IPS DF 4.7 (cell line): ENCODE measurements around the gene NIPAL3.
"Not testable (repeated sequence)": the region's sequence is repeated elsewhere in the genome, so short reads cannot be mapped to it uniquely, and the experiment has no call there.

Experiments
- DNase-seq: peaks from one replicate; pipeline ENCODE4 v3.0.0-alpha.2; 2013; ENCODE audit warnings: low spot score; ENCODE audit errors: extremely low read depth

Gene NIPAL3

DNA sequence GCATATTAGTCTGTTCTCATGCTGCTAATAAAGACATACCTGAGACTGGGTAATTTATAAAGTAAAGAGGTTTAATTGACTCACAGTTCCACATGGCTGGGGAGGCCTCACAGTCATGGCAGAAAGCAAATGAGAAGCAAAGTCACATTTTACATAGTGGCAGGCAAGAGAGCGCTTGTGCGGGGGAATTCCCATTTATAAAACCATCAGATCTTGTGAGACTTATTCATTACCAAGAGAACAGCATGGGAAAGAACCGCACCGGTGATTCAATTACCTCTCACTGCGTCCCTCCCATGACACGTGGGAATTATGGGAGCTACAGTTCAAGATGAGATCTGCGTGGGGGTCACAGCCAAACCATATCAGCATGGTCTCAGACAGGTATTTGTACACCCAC is 72.6 kb downstream of the NIPAL3 start:
- DNase-seq: not testable (repeated sequence)

DNA sequence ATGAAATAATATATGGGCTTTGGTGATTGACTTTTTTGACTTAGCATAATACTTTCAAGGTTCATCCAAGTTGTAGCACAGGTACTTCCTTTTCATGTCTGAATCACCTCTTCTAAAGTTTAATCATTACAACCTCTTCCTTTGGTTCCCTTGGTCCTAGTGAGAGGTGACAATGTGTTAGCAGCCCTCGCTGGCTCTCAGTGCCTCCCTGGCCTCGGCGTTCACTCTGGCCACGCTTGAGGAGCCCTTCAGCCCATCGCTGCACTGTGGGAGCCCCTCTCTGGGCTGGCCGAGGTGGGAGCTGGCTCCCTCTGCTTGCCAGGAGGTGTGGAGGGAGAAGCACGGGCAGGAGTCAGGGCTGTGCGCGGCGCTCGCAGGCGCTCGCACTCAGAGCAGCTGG is 74.1 kb downstream of the NIPAL3 start:
- DNase-seq: no peak

DNA sequence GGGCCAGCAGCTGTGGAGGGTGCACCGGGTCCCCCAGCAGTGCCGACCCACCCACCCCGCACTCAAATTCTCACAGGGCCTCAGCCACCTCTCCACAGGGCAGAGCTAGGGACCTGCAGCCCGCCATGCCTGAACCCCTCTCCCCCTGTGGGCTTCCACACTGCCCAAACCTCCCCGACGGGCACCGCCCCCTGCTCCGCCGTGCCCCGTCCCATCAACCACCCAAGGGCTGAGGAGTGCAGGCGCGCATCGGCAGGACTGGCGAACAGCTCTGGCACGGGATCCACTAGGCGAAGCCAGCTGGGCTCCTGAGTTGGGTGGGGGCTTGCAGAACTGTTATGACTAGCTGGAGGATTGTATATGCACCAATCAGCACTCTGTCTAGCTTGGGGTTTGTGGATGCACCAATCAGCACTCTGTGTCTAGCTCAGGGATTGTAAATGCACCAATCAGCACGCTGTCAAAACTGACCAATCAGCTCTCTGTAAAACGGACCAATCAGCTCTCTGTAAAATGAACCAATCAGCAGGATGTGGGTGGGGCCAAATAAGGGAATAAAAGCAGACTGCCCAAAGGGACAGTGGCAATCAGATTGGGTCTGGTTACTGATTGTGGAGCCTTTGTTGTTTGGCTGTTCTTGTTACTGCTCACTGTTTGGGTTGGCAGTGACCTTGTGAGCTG is 74.6 kb downstream of the NIPAL3 start:
- DNase-seq: no peak

DNA sequence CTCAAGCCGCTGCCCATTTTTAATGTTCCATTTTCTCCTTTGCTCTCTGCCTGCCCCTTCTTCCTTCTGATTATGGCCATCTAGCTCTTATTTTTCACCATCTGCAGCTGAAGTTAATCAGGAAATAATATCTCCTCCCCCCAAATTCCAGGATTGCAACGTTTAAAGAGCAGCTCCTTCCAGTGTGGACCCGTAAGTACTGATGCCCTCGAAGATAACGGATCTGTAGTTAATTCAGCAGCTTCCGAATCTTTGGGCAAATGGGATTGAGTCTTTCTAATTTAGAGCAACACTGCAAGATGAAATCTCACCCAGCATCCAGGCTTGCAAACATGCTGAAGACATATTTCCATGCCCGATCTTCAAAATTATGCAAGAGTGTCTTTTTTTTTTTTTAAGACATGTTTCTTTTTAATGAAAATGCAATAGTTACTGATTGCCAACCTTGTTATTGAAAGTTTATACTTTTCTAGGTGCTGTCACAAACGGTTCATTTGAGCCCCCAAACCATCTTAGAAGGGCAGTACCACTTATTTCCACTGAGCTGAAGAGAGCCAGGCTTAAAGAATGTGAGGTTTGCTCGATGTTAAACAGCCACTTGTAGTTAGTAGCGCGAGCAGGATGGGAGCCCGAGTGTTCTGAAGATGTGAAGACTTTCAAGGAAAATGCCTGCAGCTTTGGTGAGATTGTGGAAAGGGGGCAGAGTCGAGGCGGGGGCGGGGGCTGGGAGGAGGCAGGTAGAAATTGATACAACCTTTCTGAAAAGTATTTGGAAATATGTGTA is 76.2 kb downstream of the NIPAL3 start:
- no peak for DNase-seq

DNA sequence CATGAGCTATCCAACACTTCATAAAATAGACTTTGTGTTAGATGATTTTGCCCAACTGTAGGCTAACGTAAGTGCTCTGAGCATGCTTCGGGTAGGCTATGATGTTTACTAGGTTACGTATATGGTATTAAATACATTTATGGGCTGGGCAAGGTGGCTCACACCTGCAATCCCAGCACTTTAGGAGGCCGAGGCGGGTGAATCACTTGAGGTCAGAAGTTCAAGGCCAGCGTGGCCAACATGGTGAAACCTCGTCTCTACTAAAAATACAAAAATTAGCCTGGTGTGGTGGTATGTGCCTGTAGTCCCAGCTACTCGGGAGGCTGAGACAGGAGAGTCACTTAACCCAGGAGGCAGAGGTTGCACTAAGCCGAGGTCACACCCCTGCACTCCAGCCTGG is 77.3 kb downstream of the NIPAL3 start:
- DNase-seq: not testable (repeated sequence)

DNA sequence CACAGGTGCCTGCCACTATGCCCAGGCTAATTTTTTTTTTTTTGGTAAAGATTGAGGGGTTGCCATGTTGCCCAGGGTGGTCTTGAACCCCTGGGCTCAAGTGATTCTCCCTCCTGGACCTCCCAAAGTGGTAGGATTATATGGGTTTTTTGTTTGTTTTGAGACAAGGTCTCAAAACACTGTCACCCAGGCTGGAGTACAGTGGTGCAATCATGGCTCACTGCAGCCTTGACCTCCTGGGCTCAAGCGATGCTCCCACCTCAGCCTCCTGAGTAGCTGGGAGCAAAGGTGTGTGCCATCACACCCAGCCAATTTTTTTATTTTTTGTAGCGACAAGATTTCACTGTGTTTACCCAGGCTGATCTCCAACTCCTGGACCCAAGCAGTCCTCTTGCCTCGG is 78.2 kb downstream of the NIPAL3 start:
- no peak for DNase-seq

DNA sequence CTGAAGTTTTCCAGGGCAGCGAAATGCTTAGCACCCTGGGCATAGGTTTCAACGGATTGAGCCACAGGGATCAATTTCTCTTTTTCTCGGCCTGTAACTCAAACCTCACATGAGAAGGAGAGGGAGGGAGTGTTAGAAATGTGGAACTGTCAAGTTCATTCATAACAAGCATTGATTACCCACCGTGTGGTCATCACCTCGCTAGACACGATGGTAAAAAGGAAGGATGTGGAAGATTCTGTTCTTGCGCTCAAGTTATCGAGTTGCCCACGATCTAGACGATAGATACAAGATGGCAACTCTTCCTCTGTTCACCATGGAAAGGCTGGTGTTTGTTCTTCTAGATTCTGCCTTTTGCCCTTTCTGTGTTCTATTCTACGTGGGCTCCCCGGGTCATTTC is 83.0 kb downstream of the NIPAL3 start:
- DNase-seq: no peak

DNA sequence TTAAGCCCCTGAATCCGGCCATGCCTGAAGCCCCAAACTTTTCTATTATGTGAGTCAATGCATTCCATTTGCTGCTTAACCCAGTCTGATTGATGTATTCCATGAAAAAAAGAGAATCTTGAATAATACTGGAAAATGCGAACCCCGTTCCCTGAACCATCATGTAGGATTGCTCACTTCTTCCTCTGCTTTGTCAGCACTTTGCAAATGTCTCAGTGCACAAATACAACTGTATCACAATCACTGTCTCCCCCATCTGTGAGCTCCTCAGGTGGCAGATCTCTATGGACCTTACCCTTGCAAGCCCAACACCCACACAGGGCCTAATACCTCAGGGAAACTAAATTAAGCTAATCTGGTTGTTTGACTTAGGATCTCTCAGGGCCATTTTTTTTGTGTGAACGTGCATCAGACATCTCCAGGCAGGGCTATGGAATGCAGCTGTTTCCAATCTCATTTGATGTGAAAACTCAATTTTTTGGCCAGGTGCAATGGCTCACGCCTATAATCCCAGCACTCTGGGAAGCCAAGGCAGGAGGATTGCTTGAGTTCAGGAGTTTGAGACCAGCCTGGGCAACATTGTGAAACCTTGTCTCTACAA is 84.9 kb downstream of the NIPAL3 start:
- no peak for DNase-seq

DNA sequence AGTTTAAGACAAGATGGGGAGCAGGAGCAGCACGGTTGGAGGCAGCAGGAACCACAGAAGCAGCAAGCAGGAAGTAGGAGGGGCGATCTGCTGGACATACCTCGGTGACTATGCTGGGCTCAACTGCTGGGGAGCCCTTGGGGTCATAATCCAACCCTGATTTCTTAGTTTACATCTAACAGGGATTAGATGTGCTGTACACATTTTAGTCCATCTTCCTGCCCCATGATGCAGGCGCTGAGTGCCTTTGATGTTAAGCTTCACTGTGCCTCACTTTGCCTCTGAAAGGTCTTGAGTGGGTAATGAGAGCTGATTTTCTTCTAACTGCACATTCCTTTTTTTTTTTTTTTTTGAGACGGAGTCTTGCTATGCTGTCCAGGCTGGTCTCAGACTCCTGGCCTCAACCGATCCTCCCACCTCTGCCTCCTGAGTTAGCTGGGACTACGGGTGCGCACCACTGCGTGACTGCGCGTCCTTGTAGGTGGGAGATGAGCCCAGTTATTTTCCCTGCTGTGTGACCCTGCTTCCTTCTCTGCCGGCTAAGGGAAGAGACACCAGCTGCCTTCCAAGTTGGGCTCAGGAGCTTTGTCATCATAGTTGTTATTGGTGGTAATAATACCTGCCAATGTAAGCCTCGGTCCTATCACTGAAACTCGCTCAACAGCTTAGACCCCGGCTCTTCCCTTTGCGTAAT is 85.9 kb downstream of the NIPAL3 start:
- DNase-seq: no peak

DNA sequence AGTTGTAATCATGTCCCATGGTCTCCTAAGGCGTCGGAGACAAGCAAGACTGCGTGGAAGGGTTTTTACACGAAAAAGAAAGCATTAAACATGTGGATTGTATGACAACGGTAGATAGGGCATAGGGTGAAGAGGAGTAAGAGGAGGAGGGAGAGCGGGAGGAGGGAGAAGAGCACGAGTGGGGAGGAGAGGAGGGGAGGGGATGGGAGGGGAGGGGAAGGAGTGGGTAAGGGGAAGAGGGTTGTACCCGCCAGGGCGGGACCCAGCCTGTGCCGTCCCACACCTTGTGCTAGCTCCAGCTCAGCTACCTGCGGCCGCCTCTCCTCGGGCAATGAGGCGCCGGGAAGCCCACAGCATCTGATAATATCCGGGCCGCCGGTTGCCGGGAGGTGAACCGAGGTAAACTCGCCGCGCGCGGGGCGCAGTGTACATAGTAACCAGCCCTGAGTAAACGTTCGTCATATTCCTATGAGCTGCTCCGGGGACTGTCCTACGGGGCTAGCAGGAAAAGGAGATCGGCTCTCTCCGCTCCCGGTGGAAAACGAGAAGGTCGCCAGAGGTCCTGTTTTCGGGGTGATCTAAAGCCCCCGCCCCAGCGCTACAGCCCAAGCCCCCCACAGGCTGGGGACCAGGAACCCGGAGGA is 86.6 kb downstream of the NIPAL3 start:
- no peak for DNase-seq

DNA sequence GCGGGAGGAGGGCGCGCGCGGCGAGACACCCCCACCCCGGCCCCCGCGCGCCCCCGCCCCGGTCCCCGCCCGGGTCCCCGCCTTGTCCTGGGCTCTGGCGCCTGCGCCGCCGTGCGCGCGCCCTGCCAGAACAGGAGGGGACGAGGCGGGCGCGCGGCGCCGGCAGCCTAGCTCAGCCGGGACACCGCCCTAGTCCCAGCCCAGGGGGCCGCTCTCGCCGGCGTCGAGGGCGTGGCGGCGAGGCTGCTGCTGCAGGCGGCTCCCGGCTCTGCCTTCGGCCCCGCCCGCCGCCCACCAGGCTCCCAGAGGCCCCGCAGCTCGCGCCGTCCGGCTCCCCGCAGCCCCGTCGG is 87.1 kb downstream of the NIPAL3 start, which contains the start of gene RCAN3:
Gene RCAN3, plus strand, starts transcription at position 128 of the 350 bp plus-strand sequence. CDS start 11,537 bp downstream, outside the sequence.
- no peak for DNase-seq

DNA sequence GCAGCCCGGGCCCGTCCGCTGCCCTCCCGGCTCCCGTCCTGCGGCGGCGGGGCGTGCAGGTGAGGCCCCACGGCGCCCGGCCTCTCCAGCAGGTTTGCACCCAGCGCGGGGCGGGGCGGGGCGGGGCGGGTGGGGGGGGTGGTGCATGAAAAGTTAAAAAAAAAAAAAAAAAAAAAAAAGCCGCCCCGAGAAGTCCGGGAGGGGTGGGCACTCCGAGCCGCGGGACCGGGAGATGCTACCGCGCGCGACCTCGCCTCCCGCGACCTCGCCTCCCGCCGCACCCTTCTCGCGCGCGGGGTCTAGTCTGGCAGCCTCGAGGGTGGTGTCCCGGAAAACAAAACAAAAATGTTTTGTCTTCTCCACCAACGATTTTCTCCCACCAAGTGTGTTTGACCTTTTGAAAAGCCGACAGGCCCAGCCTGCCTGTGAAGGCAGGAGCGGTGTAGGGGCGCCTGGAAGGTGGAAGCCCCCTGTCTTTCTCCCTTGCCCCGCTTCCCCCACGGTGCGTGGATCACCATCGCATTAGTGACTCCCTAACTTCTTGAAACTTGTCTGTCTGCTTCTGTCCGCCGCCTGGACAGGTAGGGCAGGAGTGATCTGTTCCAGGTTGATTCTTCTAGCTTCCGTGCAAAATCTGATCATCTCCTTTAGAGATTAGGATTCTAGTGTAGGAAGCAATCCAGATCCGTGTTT is 87.6 kb downstream of the NIPAL3 start:
- no peak for DNase-seq

DNA sequence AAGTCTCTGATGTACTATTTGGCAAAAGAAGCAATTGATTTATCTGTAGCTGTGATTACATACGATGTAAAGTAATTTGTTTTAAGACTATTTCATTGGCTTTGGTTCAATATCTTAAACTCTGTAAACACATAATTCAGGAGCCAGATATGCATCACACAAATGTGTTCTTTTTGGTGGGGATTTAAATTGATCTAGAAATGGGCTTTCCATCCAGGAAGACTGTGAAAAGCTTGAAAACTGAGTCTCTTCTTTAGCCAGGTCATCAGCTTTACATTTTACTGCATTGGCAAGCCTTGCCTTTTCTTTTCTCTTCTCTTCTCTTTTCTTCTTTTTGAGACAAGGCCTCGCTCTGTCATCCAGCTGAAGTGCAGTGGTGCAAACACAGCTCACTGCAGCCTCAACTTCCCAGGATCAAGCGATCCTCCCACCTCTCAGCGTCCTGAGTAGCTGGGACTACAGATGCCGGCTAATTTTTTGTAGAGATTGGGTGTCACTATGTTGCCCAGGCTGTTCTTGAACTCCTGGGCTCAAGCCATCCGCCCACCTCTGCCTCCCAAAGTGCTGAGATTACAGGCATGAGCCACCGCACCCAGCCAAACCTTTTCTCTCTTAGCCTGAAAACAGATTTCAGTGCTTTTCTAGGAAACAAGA is 88.4 kb downstream of the NIPAL3 start:
- no peak for DNase-seq

DNA sequence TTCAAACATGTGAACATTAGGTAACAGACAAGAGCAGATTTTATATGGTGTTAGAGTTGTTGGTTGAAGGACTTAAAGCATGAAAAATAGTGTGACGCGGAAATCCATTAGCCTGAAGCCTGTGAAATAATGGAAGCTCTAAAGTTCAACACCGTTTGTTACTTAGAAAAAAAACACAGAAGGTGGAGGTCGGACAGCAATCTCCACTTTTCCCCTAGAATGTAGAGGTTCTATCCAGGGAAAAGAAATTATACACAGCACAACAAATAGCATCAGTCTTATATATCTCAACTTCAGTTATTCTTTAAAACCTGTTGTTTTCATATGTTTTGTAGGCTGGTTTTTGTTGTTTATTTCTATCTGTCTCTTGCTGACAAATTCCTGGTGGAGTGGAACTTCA is 89.0 kb downstream of the NIPAL3 start:
- no peak for DNase-seq

DNA sequence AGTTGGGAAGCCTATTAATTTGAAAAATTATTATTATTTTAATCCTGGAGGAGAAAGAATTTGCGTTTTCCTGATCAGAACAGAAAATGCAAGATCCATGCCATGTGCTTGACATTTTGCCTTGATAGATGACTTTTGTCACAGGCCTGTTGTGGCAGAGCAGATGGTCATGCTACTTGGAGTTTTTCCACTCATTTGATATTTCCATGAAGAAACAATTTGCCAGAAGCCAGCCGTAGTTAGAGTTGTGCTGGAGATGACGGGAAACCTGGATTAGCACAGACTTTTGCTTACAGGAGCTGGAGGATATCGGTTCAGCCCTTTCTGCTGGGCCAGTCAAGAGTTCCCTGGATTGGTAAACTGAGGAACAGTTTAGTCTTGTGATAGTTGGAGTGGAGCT is 90.2 kb downstream of the NIPAL3 start:
- no peak for DNase-seq

DNA sequence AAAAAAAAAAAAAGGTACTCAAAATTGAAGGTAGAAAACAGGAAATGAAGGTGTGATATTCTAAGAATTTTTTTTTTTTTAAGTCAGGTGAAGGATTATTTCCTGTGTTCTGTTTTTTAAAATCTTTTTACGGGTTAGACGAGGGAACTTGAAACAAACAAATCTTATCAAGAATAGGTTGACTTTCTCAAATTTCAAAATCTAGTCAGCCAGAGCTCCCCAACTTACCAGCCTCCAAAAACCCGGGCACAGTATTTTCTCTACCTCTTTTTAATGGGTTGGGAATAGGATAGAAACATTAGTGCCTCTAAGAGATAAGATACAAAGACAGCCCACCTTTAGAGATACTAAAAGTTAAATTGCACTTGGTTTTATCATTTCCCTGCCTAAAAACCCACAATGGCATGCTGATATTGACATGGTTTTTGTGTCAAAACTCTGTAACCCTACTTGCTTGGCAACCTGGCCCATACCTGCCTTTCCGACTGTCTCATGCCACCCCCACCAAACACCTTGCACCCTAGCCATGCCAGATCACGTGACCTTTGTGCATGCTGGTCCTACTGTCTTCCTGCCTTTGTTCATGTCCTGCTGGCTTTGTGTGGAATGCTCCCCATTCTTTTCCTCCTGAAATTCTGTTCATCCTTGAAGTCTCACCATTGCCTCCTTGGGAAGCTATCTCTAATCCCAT is 91.2 kb downstream of the NIPAL3 start:
- no peak for DNase-seq

DNA sequence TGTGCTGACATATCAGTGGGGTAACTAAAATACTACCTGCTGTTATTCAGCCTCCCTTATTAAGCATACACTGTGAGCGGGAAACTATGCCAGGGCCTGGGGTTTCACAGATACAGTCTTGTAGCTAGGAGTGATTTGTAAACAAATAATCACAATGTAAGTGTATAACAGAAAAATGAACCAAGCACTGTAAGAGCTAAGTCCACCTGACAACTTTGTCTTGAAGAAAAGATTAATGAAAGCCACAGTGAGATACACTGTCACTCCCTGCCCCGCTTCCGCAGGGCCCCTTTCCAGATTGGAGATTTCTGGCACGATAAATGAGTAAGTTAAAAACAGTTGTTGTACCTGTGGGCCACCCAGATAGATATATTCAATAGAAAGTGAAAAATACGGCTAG is 91.8 kb downstream of the NIPAL3 start:
- no peak for DNase-seq

DNA sequence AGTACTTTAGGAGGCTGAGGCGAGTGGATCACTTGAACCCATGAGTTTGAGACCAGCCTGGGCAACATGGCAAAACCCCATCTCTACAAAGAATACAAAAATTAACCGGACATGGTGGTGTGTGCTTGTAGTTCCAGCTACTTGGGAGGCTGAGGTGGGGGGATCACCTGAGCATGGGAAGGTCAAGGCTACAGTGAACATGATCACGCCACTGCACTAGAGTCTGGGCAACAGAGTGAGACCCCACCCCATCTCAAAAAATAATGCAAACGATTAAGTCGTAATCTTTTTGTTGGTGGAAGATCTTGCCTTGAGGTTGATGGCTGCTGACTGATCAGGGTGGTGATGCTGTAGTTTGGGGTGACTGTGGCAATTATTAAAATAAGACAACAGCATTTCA is 93.3 kb downstream of the NIPAL3 start:
- DNase-seq: no peak

DNA sequence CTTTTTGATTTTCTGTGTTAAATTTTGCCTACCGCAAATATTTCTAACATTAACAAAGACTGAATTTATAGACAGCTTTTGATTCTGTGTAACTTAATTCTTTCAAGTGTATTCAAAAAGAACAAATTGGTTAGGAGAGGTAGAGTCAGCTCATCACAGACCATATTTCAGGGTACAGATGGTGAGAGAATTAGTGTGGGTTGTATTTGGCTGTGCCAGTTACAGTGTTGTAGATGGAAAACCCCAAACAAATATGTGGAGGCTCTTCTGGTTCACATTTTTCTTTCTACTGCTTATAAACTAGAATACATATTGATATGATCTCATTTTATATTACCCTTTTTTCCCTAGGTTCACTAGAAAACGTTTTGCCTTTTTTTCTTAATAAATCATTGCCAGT is 98.1 kb downstream of the NIPAL3 start:
- no peak for DNase-seq

DNA sequence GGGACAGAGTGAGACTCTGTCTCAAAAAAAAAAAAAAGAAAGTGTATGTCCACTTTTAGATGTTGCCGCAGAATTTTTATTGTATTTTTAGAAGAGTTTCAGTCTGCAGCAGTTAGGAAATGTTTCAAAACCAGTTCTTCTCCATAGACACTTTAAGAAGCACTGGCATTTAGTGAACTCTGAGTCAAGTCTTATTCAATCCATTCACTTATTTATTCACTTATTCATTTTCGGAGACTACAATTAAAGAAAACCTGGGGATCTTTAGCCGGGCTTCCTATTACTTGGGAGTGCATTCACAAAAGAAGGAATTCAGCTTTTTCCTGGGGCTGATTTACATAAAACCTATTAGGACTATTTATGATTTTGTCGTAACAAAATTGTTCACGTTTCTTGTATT is 99.3 kb downstream of the NIPAL3 start:
- DNase-seq: no peak
